HepG2 (cell line): ENCODE measurements around the gene CFAP43. TPM values are rescaled to one million over a fixed set of nuclear protein-coding genes. Genes with fewer than 3 reads are reported as not detected.

Experiments
- CREB1 ChIP-seq, 2 experiments: fragments of 450-650 bp in 1 of 2; IDR thresholded peaks; 2 replicates each; pipeline ENCODE4 v1.6.1; 2016 to 2017; ENCODE audit warnings: control low read depth in 1 of 2, mild to moderate bottlenecking in 1 of 2, missing compliant biosample characterization in 1 of 2, missing genetic modification characterization in 1 of 2
- CREM ChIP-seq, 2 experiments: sonication (generic) in 1 of 2; formaldehyde crosslinking in 1 of 2; IDR thresholded peaks; 2 replicates each; pipeline versions ENCODE4 v1.4.0 to v1.6.1; 2016 to 2020; ENCODE audit warnings: antibody characterized with exemption in 1 of 2, mild to moderate bottlenecking in 1 of 2, missing genetic modification reagents in 1 of 2
- DMAP1 ChIP-seq: IDR thresholded peaks from 2 replicates; pipeline ENCODE4 v1.6.1; 2016
- FOXO1 ChIP-seq: sonication (generic); formaldehyde crosslinking; IDR thresholded peaks from 2 replicates; pipeline ENCODE4 v1.4.0; 2020; ENCODE audit warnings: missing genetic modification reagents
- GATAD2A ChIP-seq: IDR thresholded peaks from 2 replicates; pipeline ENCODE4 v1.6.1; 2016
- HOXA5 ChIP-seq: sonication (generic); formaldehyde crosslinking; IDR thresholded peaks from 2 replicates; pipeline ENCODE4 v1.4.0; 2020; ENCODE audit warnings: missing genetic modification reagents
- KLF15 ChIP-seq: sonication (generic); formaldehyde crosslinking; IDR thresholded peaks from 2 replicates; pipeline ENCODE4 v1.8.1; 2023; ENCODE audit warnings: borderline replicate concordance, mild to moderate bottlenecking, inconsistent platforms, missing genetic modification reagents, mixed read lengths
- MIER2 ChIP-seq: IDR thresholded peaks from 2 replicates; pipeline ENCODE4 v1.6.1; 2016; ENCODE audit warnings: missing biosample characterization, missing genetic modification reagents
- MIER3 ChIP-seq: IDR thresholded peaks from 2 replicates; pipeline ENCODE4 v1.6.1; 2016; ENCODE audit warnings: missing compliant biosample characterization, borderline replicate concordance
- PPARG ChIP-seq: conservative IDR thresholded peaks from 2 replicates; pipeline ENCODE4 v1.6.1; 2016; ENCODE audit warnings: missing biosample characterization, missing genetic modification reagents
- RBAK ChIP-seq: sonication (generic); formaldehyde crosslinking; IDR thresholded peaks from 2 replicates; pipeline ENCODE4 v1.5.1; 2020; ENCODE audit warnings: mild to moderate bottlenecking, missing genetic modification reagents
- RFX1 ChIP-seq: fragments of 450-650 bp; IDR thresholded peaks from 2 replicates; pipeline ENCODE4 v1.6.1; 2017
- SALL2 ChIP-seq: sonication (generic); formaldehyde crosslinking; IDR thresholded peaks from 2 replicates; pipeline ENCODE4 v1.8.1; 2023; ENCODE audit warnings: mild to moderate bottlenecking, missing genetic modification reagents, inconsistent platforms
- TCF7 ChIP-seq: sonication (generic); IDR thresholded peaks from 2 replicates; pipeline ENCODE4 v1.6.1; 2016; ENCODE audit warnings: antibody characterized with exemption, low read depth
- ZFAT ChIP-seq: sonication (generic); formaldehyde crosslinking; conservative IDR thresholded peaks from 2 replicates; pipeline ENCODE4 v1.8.1; 2023; ENCODE audit warnings: missing genetic modification reagents, inconsistent platforms
- ZNF292 ChIP-seq: sonication (generic); formaldehyde crosslinking; IDR thresholded peaks from 2 replicates; pipeline ENCODE4 v1.8.1; 2022; ENCODE audit warnings: mild to moderate bottlenecking, low read depth, missing genetic modification reagents, borderline replicate concordance
- ZNF33A ChIP-seq: sonication (generic); formaldehyde crosslinking; IDR thresholded peaks from 2 replicates; pipeline ENCODE4 v1.5.1; 2020; ENCODE audit warnings: missing genetic modification reagents, mild to moderate bottlenecking, moderate library complexity, borderline replicate concordance
- ZNF33B ChIP-seq: sonication (generic); formaldehyde crosslinking; IDR thresholded peaks from 2 replicates; pipeline ENCODE4 v1.5.1; 2020; ENCODE audit warnings: mild to moderate bottlenecking, missing genetic modification reagents
- ZNF468 ChIP-seq: sonication (generic); formaldehyde crosslinking; IDR thresholded peaks from 2 replicates; pipeline ENCODE4 v1.8.0; 2022; ENCODE audit warnings: mild to moderate bottlenecking, moderate library complexity, missing genetic modification reagents
- ZNF570 ChIP-seq: sonication (generic); formaldehyde crosslinking; IDR thresholded peaks from 2 replicates; pipeline ENCODE4 v1.4.0; 2020; ENCODE audit warnings: mild to moderate bottlenecking, missing genetic modification reagents, borderline replicate concordance
- ZNF678 ChIP-seq: sonication (generic); formaldehyde crosslinking; IDR thresholded peaks from 2 replicates; pipeline ENCODE4 v1.4.0; 2020; ENCODE audit warnings: mild to moderate bottlenecking, missing genetic modification reagents
- ZNF891 ChIP-seq: sonication (generic); formaldehyde crosslinking; IDR thresholded peaks from 2 replicates; pipeline ENCODE4 v1.5.0; 2020; ENCODE audit warnings: mild to moderate bottlenecking, missing genetic modification reagents
- ZSCAN31 ChIP-seq: sonication (generic); formaldehyde crosslinking; IDR thresholded peaks from 2 replicates; pipeline ENCODE4 v1.5.0; 2020; ENCODE audit warnings: low read depth, mild to moderate bottlenecking, missing genetic modification reagents
- polyA plus RNA-seq, 8 experiments: library from polyadenylated mRNA; depleted of rRNA in 3 of 8; stranded (reverse) in 7 of 8; unstranded in 1 of 8; fragments of >200 nt; fragmentation: Illumina TruSeq in 4 of 8; extraction: Trizol in 4 of 8; gene quantifications; 2 replicates each; pipeline versions ENCODE4 v1.2.1 to v1.2.3, GENCODE V29; 2011 to 2016; ENCODE audit warnings: low read depth in 4 of 8, missing spikeins in 1 of 8, mixed read lengths in 1 of 8; ENCODE audit not compliant: insufficient read depth in 1 of 8
- total RNA-seq, 5 experiments: library from RNA; depleted of rRNA; stranded (reverse); fragments of >200 nt; fragmentation: Illumina TruSeq; extraction: Trizol; gene quantifications; 2 replicates each; pipeline ENCODE4 v1.2.3, GENCODE V29; 2016; ENCODE audit warnings: low read depth in 1 of 5
- TF ChIP-seq, protein P1 (sequence below): sonication (generic); formaldehyde crosslinking; conservative IDR thresholded peaks from 2 replicates; pipeline ENCODE4 v1.4.0; 2020; ENCODE audit warnings: mild to moderate bottlenecking, missing genetic modification reagents, moderate library complexity
- TF ChIP-seq, protein P2 (sequence below): sonication (generic); formaldehyde crosslinking; IDR thresholded peaks from 2 replicates; pipeline ENCODE4 v1.5.0; 2020; ENCODE audit warnings: missing genetic modification reagents
- TF ChIP-seq, protein P3 (sequence below): sonication (generic); formaldehyde crosslinking; IDR thresholded peaks from 2 replicates; pipeline ENCODE4 v1.9.0; 2021; ENCODE audit warnings: missing genetic modification reagents, mild to moderate bottlenecking, borderline replicate concordance

CFAP43 gene
- total and polyA plus RNA-seq, 2 of the 13 experiments (the other 11 are each of a cell fraction or from before 2014, with no cell fraction given), result 0.24 to 0.38 TPM

DNA sequence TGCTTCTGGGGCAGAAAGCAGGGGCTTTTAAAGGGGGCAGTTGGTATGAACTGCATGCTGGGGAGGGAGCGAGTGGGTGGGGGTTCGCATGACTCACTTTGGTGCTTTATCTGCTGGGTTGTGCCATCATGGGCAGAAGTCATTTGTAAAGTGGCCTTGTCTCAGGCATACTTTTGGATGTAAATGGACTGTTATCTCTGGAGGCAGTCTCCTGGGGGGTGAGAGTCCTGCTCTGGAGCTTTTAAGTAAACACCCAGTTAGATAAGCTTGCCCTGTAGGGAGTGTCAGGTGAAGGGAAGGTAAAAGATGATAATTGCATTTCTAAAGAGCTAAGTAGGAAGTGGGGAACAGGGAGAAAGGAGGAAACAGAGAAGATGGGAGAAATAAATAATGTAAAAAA is 20.9 kb upstream of the CFAP43 start (continued):
- peak; percentile 96 for TF ChIP-seq GATAD2A (CRISPR knock-in tag)
- TF ChIP-seq ZNF292, result no peak
- peak; percentile 85 for TF ChIP-seq CREM (IDR thresholded peaks at IDR 0.05)
- no peak for TF ChIP-seq CREM (CRISPR knock-in tag; IDR thresholded peaks at IDR 0.05)
- TF ChIP-seq, protein P1, sequence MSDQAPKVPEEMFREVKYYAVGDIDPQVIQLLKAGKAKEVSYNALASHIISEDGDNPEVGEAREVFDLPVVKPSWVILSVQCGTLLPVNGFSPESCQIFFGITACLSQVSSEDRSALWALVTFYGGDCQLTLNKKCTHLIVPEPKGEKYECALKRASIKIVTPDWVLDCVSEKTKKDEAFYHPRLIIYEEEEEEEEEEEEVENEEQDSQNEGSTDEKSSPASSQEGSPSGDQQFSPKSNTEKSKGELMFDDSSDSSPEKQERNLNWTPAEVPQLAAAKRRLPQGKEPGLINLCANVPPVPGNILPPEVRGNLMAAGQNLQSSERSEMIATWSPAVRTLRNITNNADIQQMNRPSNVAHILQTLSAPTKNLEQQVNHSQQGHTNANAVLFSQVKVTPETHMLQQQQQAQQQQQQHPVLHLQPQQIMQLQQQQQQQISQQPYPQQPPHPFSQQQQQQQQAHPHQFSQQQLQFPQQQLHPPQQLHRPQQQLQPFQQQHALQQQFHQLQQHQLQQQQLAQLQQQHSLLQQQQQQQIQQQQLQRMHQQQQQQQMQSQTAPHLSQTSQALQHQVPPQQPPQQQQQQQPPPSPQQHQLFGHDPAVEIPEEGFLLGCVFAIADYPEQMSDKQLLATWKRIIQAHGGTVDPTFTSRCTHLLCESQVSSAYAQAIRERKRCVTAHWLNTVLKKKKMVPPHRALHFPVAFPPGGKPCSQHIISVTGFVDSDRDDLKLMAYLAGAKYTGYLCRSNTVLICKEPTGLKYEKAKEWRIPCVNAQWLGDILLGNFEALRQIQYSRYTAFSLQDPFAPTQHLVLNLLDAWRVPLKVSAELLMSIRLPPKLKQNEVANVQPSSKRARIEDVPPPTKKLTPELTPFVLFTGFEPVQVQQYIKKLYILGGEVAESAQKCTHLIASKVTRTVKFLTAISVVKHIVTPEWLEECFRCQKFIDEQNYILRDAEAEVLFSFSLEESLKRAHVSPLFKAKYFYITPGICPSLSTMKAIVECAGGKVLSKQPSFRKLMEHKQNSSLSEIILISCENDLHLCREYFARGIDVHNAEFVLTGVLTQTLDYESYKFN (CRISPR knock-in tag), result peak; percentile 96
- peak; percentile 77; the same call in 1 of the 2 replicates for TF ChIP-seq MIER3
- TF ChIP-seq CREB1 (IDR thresholded peaks at IDR 0.05), result no peak
- TF ChIP-seq CREB1 (CRISPR knock-in tag; IDR thresholded peaks at IDR 0.05), result peak; percentile 54
- TF ChIP-seq ZNF678, result no peak
- TF ChIP-seq MIER2 (CRISPR knock-in tag), result peak; percentile 65; the same call in 1 of the 2 replicates
- TF ChIP-seq DMAP1 (CRISPR knock-in tag), result peak; percentile 34; the same call in 1 of the 2 replicates
- TF ChIP-seq ZNF891 (CRISPR knock-in tag), result no peak
- TF ChIP-seq ZNF468 (CRISPR knock-in tag), result no peak
- peak; percentile 85 for TF ChIP-seq FOXO1
- TF ChIP-seq RFX1, result no peak
- peak; percentile 80 for TF ChIP-seq TCF7
- TF ChIP-seq, protein P2, sequence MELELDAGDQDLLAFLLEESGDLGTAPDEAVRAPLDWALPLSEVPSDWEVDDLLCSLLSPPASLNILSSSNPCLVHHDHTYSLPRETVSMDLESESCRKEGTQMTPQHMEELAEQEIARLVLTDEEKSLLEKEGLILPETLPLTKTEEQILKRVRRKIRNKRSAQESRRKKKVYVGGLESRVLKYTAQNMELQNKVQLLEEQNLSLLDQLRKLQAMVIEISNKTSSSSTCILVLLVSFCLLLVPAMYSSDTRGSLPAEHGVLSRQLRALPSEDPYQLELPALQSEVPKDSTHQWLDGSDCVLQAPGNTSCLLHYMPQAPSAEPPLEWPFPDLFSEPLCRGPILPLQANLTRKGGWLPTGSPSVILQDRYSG (CRISPR knock-in tag), result no peak
- TF ChIP-seq, protein P3, sequence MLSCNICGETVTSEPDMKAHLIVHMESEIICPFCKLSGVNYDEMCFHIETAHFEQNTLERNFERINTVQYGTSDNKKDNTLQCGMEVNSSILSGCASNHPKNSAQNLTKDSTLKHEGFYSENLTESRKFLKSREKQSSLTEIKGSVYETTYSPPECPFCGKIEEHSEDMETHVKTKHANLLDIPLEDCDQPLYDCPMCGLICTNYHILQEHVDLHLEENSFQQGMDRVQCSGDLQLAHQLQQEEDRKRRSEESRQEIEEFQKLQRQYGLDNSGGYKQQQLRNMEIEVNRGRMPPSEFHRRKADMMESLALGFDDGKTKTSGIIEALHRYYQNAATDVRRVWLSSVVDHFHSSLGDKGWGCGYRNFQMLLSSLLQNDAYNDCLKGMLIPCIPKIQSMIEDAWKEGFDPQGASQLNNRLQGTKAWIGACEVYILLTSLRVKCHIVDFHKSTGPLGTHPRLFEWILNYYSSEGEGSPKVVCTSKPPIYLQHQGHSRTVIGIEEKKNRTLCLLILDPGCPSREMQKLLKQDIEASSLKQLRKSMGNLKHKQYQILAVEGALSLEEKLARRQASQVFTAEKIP, result no peak
- TF ChIP-seq RBAK (CRISPR knock-in tag), result no peak
- TF ChIP-seq KLF15 (CRISPR knock-in tag), result no peak
- TF ChIP-seq ZFAT (CRISPR knock-in tag), result no peak
- TF ChIP-seq PPARG, result peak; percentile 82
- TF ChIP-seq ZNF33A (CRISPR knock-in tag), result no peak
- TF ChIP-seq HOXA5 (CRISPR knock-in tag), result no peak
- TF ChIP-seq ZSCAN31 (CRISPR knock-in tag), result no peak
- no peak for TF ChIP-seq ZNF33B (CRISPR knock-in tag)
- TF ChIP-seq SALL2 (CRISPR knock-in tag), result no peak
- TF ChIP-seq ZNF570 (CRISPR knock-in tag), result no peak
